IPS-18c (cell line): ENCODE data around the gene RAE1.

Experiments
- H3K4me3 ChIP-seq: 2 replicates; pipeline ENCODE4 v1.7.0; 2013; ENCODE audit warnings: low read depth, mild to moderate bottlenecking, low read length, moderate library complexity; ENCODE audit not compliant: insufficient read depth
- H3K9me3 ChIP-seq: one replicate; pipeline ENCODE4 v1.6.1; 2013; ENCODE audit warnings: mild to moderate bottlenecking, low read length, moderate library complexity; ENCODE audit not compliant: control insufficient read depth, insufficient read depth

The RAE1 gene

DNA sequence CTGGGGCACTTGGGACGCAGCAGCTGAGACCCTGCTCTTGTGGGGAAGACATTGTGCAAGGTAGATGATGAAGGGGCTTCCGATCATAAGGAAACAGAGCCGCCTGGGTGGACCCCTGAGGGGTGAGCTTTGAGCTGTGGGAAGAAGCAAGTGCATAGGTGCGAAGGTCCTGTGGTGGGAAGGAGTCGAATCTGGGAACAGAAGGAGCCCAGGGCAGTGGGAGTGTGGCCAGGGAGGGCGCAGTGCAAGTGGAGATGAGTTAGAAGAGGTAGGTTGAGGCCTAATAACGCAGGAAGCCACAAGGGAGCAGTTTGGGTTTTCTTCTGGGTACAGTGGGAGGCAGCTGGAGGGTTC, 50.5 kb downstream of the RAE1 start:
- H3K9me3 ChIP-seq: no peaks in the 10 kb centered on the region
- H3K4me3 ChIP-seq: no peak overlapping the region

- H3K4me3 ChIP-seq: no peak overlapping the region
- H3K9me3 ChIP-seq: no peaks in the 10 kb centered on the region
These were observed 51.4 kb downstream of the RAE1 start for GRCh38 chr20:57402206-57403125.

DNA sequence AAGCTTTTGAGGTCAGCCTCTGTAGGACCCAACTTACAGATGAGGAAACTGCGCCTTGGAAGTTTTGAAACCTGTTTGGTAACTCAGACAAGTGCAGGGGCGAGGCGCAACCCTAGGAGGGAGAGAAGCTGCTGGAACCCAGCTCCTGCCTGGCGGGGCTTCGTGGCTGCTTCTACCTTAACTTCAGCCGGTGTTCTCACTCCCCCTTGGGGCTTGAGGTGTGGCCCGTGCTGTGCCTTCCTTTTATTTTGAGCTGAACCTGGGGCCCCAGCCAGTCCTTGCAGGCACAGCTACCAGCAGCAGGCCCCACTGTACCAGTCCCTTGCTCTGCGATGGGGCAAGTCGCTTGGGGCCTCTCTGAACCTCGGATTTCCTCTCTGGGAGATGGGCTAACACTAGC, 52.2 kb downstream of the RAE1 start:
- Histone ChIP-seq H3K9me3 (no peaks in the 10 kb centered on the region), H3K4me3 (no peak overlapping the region)

DNA sequence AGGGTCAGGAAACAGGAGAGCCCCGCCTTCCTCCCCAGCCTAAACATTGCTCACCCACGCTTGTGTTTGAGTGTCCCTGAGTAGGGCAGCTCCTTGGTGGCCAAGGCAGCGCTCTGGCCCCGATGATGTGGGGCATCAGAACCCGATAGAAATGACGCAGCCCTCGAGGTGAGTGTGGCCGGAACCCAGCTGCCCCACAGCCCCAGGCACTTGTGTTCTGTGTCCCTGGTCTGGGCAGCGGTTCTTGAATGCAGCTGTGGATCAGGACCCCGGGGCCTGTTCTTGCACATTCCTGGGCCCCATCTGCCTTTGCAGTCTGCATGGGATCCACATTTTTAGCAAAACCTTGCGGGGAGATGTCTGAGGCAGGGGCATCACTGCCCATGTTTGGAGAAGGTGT, 53.0 kb downstream of the RAE1 start:
- Histone ChIP-seq H3K9me3 (no peaks in the 10 kb centered on the region), H3K4me3 (no peak overlapping the region)

- Histone ChIP-seq H3K4me3 (no peak overlapping the region), H3K9me3 (no peaks in the 10 kb centered on the region)
These were observed 53.5 kb downstream of the RAE1 start for GRCh38 chr20:57404419-57405072.

GRCh38 chr20:57405236-57406016, 54.4 kb downstream of the RAE1 start:
- no peaks in the 10 kb centered on the region for H3K9me3 ChIP-seq
- no peak overlapping the region for H3K4me3 ChIP-seq

DNA sequence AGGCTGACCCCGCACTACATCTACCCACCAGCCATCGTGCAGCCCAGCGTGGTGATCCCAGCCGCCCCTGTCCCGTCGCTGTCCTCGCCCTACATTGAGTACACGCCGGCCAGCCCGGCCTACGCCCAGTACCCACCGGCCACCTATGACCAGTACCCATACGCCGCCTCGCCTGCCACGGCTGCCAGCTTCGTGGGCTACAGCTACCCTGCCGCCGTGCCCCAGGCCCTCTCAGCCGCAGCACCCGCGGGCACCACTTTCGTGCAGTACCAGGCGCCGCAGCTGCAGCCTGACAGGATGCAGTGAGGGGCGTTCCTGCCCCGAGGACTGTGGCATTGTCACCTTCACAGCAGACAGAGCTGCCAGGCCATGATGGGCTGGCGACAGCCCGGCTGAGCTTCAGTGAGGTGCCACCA, 56.5 kb downstream of the RAE1 start:
- Histone ChIP-seq H3K9me3 (no peaks in the 10 kb centered on the region), H3K4me3 (no peak overlapping the region)

- no peaks in the 10 kb centered on the region for H3K9me3 ChIP-seq
- no peak overlapping the region for H3K4me3 ChIP-seq
These were observed 57.1 kb downstream of the RAE1 start for GRCh38 chr20:57408131-57408530.

GRCh38 chr20:57408536-57409233, 57.6 kb downstream of the RAE1 start:
- no peaks in the 10 kb centered on the region for H3K9me3 ChIP-seq
- no peak overlapping the region for H3K4me3 ChIP-seq

- H3K4me3 ChIP-seq: no peak overlapping the region
- no peaks in the 10 kb centered on the region for H3K9me3 ChIP-seq
These were observed 58.2 kb downstream of the RAE1 start for GRCh38 chr20:57409316-57409671.

DNA sequence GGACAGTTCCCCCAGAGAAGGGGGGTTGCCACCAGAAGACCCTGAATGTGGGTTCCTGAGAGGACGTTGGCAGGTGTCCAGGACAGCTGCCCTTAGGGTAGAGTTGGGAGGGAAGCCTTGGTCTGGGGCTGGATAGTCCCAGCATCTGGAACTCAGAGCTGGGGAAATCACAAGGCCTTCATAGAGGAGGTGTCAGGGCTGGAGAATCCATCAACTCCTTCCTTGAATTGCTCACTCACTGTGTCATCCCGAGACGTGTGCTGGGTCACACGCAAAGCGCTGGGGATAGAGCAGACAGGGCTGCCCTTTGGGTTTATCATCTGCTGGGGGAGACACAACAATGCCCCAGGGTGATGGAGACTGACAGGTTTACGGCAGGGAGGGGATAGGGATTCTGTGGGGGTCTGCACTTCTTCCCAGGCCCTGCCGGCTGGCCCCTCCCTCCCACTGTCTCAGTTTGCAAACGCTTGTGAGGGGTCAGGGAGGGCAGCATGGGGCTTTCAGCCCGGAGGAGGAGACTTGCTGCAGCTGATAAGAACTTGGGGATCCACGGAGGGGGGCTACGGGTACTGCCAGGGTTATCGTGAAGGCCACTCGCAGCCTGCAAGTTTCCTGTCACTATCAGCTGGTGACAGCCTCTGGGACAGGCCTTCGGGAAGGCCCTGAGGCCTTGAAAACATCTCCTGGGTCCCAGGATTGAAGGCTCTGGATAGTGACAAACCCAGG, 58.8 kb downstream of the RAE1 start:
- H3K4me3 ChIP-seq: no peak overlapping the region
- H3K9me3 ChIP-seq: no peaks in the 10 kb centered on the region

DNA sequence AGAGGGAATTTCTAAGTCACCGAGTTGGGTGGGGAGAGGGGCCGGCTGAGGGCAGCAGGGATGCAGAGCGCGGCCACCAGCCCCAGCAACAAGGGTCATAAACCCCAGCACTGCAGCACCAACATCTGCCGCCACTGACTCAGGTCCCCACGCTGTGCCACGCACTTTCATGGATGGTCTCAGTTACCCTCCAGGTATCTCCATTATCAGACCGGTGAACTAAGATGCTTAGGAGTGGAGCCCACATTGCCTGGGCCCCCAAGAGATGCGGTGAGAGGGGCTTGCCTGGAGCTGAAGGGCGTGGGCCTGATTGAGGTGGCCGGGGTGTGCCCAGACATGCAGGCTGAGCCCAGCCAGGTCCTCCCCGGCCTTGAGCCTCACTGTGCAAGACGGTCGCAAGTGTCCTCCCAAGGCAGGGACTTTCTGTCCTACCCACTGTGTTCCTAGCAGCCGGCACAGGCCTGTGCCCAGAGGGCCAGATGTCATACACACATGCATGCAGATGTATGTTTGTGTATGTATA, 59.4 kb downstream of the RAE1 start:
- no peaks in the 10 kb centered on the region for H3K9me3 ChIP-seq

DNA sequence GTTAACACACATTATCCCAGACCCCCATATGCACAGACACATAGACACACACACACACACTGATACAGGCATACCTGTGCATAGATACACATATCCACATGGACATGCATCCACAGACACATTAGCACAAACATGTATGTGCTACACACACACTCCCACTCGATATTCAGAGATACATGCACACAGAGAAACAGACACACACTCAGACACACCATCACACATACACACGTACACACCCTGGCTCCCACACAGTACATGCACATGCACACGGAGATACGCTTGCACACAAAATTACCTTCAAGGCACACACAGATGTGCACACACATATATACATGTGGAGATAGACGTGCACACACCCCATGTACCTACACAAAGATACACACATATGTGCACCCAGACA, 59.9 kb downstream of the RAE1 start:
- no peaks in the 10 kb centered on the region for H3K9me3 ChIP-seq
- no peak overlapping the region for H3K4me3 ChIP-seq

More for the DNA sequence above, 59.4 kb downstream of the RAE1 start:
- no peak overlapping the region for H3K4me3 ChIP-seq

- Histone ChIP-seq H3K4me3 (no peak overlapping the region), H3K9me3 (no peaks in the 10 kb centered on the region)
These were observed 60.6 kb downstream of the RAE1 start for GRCh38 chr20:57411406-57412283.

GRCh38 chr20:57412347-57413029, 61.4 kb downstream of the RAE1 start:
- Histone ChIP-seq H3K4me3 (no peak overlapping the region), H3K9me3 (no peaks in the 10 kb centered on the region)
